Measurements from ENCODE around the gene TMEM156.
"Not testable (repeated sequence)": the region's sequence is repeated elsewhere in the genome, so short reads cannot be mapped to it uniquely, and the experiment has no call there.

The TMEM156 gene

DNA sequence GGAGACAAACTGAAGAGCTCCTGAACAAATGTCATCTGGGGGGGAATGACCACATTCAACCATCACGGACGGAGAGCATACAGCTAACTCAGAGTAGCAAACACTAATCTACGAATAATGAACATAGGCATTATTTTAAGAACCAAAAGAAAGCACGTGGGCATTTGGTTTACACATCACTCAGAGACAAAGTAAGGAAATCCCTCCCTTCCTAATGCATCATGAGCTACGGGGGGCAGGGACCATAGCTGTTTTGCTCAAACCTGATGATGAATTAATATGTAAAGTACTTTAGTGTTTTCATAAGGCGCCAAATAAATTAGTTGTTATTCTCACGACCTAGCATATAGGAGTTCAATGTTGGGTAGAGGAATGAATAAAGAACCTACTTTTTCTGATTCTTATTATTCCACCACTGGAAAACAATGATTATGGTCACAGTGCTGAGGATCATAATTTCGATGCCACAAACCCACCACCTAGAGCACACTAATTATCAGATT lies 11.7 kb upstream of the TMEM156 start:
- DNase-seq (ENCODE audit: low spot score), result no peak

DNA sequence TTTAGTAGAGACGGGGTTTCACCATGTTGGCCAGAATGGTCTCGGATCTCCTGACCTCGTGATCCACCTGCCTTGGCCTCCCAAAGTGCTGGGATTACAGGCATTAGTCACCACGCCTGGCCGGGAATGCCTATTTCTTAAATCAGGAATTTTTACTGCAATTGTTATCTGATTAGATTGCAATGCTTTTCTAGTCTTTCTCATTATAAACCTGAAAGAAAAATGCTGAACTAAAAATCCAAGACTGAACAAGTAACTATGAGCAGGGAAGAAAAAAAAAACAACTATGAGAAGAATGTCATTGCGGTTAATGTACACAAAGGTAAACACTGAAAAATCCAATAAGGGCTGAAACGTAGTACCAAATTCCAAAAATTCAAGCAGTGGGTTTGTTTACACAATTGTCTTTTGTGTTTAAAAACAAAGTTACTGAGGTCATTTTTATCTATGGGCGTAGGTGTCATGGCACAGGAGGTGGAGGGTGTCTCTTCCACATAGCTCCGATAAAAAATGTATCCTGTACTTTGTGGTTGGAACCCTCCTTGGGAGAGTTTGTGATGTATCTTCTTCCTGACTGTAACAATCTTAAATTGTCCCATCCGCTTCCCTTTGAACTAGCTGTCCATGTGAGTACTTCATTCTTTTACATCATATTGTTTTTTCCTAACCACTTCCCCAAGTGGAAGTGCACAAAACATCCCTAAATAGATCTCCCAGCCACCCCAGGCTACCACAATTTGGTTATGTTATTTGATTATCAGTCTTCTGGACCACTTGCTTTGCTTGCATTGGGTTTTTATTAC lies 11.1 kb upstream of the TMEM156 start:
- DNase-seq (ENCODE audit: low spot score), result peak; percentile 48

DNA sequence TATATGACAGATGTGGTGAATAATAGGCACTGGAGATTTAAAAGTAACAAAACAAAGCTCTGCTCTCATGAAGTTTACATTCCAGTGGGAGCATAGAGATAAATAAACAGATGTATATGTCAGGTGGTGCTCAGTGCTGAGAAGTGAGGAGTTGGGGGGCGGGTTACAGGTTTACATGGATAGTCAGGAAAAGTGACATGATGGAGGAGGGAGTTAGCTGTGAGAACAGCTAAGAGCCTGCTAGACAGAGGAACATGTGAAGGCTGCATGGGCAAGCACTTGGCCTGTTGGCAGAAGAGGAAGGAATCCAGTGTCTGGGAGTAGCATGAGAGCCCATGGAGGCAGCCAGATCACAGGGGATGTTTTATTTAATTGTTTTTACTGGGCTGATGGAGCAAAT lies 10.2 kb upstream of the TMEM156 start:
- peak; percentile 82 for DNase-seq (ENCODE audit: low spot score)

DNA sequence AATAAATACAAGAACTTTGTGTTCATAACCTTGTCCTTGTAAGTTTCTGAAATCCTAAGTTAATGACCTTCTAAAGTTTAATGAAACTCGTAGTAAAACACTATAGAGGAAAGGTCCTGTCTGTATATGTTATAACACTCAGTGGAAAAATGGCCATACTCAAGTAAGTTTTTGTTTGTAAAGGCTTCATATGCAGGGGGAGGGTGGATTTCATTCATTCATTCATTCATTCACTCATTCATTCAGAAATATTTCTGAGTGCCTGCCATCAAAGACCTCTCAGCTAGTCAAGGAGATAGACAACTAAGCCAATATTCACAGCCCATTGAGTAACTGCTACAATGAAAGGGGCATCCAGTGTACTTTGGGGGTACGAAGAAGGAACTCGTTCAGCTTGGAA lies 6.9 kb upstream of the TMEM156 start:
- DNase-seq (ENCODE audit: low spot score), result no peak

DNA sequence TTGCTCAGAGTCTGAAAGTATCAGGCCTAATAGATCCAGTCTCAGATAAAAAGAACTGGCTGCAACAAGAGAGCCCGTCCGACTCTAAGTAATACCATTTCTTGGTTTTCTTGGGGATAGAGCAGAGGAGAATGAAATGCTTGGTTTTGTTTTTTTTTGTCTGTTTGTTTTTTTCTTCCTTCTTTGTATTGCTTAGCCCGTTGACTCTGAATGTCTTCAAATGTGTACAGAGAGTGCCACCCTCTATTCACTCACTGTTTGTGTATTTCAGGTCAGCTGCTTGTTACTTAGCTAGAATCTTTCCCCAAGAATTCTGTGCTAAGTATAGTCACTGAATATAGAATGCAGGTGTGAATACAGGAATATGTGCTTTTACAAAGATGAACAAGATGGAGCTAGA lies 5.7 kb upstream of the TMEM156 start:
- no peak for DNase-seq (ENCODE audit: low spot score)

DNA sequence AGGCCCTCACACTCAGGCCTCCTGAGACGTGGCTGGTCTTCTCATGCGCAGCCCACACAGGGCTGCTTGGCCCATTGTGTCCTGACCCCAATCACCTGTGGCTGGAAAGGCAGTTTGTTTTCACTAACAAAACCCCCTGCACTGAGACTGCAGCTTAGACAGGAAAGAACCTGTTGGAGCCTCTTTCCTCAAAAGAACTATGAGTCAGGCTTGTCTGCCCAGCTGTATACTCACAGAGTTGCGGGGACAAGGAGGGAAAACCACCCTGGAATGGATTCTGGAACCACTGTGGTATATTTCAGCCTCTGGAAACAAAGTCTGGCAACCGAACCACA lies 5.2 kb upstream of the TMEM156 start:
- DNase-seq (ENCODE audit: low spot score), result no peak

DNA sequence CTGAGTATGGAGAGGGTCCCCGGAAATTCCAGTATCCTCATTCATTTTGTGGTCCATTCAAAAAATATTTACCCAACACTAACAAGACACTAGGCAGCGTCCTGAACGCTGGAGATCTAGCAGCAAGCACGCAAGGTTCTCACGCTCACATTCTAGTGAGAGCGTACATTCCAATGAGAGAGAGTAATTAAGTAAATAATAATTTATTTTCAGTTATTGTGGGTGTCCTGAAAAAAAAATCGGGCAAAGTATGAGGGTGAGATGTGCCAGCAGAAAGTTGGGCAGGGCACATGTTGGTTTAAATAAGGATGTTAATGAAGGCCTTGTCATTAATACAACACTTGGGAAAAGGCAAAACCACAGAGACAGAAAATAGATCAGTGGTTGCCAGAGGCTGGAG lies 4.0 kb upstream of the TMEM156 start:
- DNase-seq (ENCODE audit: low spot score), result no peak

DNA sequence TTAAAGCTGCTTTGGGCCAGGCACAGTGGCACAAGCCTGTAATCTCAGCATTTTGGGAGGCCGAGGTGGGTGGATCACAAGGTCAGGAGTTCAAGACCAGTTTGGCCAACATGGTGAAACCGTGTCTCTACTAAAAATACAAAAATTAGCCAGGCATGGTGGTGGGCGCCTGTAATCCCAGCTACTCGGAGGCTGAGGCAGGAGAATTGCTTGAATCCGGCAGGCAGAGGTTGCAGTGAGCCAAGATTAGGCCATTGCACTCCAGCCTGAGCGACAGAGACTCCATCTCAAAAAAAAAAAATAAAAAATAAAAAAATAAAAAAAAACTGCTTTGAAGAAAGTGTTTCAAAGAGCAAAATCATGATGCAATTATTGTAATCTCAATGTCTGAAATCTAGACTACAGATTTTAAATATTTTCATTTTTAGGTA lies 604 bp downstream of the TMEM156 start:
- DNase-seq (ENCODE audit: low spot score), result not testable (repeated sequence)

DNA sequence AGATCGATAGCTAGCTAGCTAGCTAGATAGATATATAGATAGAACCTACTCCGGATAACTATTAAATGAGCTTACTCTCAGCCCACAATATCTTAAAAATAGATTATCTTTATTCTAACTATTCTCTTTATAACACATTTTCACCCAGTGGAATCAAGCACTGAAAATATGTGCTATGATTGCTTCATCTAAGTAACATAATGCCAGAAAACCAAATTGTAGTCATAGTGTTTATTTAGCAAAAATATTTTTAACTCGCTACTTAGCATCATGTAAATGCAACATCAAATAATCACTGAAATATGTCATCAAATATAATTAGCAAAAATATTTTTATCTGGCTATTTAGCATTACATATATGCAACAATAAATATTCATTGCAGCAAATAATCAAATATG lies 1.5 kb downstream of the TMEM156 start:
- DNase-seq (ENCODE audit: low spot score), result no peak

DNA sequence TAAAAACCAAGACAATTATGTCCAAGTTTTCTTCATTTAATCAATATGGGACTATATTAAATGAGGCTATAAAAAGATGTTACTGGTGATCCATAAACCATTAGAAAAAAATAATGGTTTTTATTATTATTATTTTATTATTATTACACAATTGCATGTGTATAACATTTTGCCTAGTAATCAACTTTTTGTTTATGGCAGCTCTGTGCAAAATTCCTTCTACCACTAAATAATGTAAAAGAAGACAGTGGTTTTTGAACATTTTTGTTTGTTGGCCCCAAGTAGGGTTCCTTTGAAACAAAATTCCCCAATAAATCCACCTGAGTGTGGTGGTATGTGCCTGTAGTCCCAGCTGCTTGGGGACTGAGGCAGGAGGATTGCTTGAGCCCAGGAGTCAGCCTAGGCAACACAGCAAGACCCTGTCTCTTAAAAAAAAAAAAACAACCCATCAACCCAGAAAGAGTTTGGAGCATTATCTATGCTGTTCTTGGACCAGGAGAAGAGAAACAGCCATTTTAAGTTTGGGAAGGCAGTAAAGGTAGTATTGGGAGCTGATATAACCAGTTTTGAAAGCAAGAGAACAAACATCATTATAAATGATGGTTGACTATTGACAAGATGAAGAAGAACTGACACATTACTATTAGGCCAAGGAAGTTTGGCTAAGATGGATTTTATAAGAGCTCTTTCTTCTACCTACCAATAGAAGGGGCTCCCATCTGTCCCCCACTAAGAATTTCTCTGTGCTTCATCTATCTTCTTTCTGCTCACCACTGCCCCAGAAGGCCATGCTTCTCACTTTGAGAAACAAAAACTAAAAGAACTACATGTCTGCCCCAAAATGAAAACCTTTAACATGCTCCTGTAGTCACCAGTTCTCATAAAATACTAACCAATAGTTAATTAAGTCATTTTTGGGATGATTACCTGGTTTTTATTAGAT lies 2.2 kb downstream of the TMEM156 start:
- DNase-seq (ENCODE audit: low spot score), result no peak

DNA sequence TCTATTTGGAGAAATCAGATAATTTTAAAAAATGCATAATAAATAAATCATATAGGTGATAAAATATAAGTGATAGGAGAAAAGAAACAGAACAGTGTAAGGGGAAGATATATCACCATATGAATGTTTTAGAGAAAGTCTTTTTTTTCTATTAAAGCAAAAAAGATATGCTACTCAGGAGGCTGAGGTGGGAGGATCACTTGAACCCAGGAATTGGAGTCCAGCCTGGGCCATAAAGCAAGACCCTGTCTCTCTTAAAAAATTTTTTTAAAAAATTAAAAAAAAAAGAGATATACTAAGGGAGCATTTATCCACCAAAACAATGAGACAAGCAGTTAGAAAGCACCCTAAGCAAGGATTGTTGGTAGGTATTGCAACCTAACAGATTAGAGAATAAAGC lies 6.1 kb downstream of the TMEM156 start:
- no peak for DNase-seq (ENCODE audit: low spot score)

DNA sequence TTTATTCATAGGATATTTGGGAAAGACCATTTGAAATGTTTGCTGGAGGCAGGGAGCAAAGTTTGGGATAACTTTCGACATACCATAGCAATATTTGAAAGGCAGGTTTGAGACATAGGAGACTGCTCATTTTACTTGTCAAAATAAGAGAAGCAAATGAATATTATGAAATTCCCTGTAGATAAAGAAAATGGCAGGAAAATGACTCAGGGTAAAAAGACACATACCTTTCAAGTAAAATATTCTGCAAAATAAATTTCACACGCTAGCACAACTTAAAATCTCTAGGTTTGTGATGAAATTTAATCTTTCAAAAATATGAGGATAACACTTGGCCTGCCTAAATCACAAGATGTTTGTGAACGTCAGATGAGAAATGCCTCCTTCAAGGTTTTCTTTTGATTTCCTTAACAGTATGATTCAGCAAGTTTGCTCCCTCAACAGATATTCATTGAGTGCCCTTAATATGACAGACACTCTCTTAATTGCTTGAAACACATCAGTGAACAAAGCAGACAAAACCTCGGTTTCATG lies 6.6 kb downstream of the TMEM156 start:
- DNase-seq (ENCODE audit: low spot score), result no peak

DNA sequence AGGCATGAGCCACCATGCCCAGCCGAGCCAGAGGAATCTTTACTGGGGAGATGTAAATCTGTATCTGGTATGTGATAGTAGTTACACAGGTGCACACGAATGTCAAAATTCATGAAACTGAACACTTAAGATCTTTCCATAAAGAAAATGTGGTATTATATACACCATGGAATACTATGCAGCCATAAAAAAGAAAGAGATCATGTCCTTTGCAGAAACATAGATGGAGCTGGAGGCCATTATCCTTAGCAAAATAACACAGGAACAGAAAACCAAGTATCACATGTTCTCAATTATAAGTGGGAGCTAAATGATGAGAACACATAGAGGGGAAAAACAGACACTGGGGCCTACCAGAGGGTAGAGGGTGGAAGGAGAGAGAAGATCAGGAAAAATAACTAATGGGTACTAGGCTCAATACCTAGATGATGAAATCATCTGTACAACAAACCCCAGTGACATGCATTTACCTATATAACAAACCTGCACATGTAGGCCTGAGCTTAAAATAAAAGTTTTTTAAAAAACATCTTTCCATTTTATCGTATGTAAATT lies 7.8 kb downstream of the TMEM156 start:
- no peak for DNase-seq (ENCODE audit: low spot score)

DNA sequence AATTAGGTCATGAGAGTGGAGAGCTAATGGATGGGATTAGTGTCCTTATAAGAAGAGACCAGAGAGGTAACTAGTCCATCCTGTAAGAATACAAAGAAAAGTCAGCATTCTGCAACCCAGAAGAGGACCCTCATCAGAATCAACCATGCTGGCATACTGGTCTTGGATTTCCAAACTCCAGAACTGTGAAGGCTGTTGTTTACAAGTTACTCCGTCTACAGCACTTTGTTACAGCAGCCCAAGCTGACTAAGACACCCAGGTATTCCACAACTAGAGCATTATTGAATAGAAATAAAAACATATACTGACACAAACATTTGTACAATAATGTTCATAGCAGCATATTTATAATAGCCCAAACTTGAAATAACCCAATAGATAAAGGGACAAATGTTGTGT lies 9.2 kb downstream of the TMEM156 start:
- DNase-seq (ENCODE audit: low spot score), result no peak

DNA sequence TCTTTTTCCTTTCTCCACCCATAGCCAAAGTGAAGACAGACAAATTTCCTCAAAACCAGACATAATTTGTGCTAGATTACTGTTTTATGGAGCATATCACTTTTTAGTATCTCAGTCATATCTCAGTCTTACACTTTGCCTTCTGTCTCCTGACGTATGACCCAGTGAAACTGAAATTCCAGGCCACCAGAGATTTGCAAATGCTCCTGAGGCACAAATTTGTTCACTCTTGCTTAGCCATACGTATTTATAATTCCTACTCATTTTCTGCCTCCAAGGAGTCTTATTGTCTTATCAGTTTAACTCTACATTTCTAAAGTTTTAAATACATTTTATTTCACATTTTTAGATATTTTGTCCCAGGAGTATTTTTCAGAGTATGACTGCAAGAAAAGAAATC lies 10.0 kb downstream of the TMEM156 start:
- no peak for DNase-seq (ENCODE audit: low spot score)

DNA sequence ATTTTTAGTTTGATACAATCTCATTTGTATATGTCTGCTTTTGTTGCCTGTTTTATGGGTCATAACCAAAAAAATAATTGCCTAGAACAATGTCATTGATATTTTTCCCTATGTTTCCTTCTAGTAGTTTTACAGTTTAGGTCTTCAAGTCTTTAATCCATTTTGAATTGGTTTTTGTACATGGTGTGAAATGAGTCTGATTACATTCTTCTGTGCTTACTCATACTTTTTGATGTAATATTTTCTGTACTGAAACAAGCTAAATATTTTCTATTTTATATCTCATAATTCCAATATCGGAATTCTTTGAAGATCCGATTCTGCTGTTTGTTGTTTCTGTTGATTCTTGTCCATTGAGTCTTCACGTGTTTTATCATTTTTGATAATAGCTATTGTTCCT lies 10.6 kb downstream of the TMEM156 start:
- no peak for DNase-seq (ENCODE audit: low spot score)

DNA sequence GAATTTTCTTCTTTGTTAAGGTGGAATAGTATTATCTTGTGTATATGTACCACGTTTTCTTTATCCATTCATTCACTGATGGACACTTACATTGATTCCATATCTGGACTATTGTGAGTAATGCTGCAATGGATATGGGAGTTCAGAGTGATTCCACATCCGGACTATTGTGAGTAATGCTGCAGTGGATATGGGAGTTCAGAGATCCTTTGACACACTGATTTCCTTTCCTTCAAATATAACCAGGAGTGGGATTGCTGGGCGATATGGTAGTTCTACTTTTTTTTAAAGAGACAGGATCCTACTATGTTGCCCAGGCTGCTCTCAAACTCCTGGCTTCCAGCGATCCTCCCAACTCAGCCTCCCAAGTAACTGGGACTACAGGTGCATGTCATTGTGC lies 12.1 kb downstream of the TMEM156 start:
- DNase-seq (ENCODE audit: low spot score), result no peak

DNA sequence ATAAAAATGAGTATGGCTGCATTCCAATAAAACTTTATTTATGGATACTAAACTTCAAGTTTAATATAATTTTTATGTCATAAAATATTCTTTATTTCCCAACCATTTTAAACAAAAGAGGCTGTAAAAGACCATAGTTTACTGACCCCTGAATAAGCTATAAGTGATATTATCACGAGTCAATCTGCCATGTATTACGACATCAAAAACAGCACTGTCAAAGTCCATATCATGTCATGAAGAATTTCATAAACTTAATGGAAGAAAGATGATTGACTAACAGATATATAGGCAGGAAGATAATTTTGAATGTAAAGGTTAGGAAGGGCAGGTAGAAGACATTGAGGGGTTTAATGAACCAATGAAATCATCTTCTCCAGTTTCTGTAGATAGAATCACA lies 18.2 kb downstream of the TMEM156 start:
- no peak for DNase-seq (ENCODE audit: low spot score)

DNA sequence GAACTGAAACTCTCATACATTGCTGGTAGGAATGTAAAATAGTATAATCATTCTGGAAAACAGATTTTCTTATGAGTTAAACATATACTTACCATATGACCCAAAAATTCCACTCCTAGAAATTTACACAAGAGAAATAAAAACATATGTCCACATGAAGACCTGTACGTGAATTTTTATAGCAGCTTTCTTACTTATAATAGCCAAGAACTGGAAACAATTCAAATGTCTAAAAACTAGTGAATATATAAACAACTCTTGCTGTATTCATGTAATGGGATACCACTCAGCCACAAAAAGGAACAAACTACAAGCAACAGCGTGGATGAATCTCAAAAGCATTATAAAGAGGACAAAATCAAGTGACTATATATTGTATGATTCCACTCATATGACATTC lies 27.5 kb downstream of the TMEM156 start:
- no peak for DNase-seq (ENCODE audit: low spot score)

DNA sequence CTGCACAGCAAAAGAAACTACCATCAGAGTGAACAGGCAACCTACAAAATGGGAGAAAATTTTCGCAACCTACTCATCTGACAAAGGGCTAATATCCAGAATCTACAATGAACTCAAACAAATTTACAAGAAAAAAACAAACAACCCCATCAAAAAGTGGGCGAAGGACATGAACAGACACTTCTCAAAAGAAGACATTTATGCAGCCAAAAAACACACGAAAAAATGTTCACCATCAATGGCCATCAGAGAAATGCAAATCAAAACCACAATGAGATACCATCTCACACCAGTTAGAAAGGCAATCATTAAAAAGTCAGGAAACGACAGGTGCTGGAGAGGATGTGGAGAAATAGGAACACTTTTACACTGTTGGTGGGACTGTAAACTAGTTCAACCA lies 30.2 kb downstream of the TMEM156 start:
- DNase-seq (ENCODE audit: low spot score), result not testable (repeated sequence)

DNA sequence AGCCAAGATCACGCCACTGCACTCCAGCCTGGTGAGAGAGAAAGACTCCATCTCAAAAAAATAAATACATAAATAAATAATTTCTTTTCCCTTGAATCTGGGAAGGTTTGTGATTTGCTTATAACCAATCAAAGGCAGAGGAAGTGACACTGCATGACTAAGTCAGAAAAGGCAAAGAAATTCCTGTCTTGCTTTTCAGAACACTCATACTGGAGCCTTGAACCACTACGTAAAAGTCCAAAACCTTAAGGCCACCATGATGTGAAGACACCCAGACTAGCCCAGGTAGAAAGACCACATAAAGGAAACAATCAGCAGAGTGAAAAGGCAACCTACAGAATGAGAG lies 36.6 kb downstream of the TMEM156 start:
- DNase-seq (ENCODE audit: low spot score), result no peak

DNA sequence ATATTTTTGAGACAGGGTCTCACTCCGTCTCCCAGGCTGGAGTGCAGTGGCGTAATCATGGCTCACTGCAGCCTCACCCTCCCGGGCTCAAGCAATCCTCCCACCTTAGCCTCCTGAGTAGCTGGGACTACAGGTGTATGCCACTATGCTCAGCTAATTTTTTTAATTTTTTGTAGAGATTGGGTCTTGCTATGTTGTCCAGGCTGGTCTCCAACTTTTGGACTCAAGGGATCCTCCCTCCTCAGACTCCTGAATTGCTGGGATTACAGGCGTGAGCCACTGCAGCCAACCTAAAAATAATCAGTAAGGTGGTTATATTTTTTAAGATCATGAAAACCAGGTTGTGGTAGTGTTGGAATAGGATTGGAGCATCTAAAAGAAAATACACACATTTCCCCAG lies 38.1 kb downstream of the TMEM156 start:
- DNase-seq (ENCODE audit: low spot score), result no peak

DNA sequence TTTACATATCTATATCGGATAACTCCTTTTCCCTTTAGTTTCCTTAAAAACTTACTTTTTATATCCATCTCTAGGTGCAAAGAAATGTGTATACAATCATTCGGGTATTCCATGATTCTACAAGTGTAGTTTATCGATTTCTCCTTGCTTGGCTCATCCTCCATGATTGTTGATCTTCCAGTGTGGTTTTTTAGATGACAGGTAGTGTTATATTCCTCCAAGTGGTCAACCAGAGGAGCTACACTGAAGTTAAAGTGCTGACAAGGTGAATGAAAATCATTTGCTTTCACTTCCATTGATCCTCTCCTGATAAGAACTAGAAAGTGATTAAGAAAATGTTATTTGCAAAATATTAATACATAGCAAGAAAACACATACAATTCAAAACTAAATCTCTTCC lies 38.5 kb downstream of the TMEM156 start:
- no peak for DNase-seq (ENCODE audit: low spot score)

Data from Ammon's horn (tissue), 1 donor.